AG09319 (cell line): ENCODE measurements around the gene ZCCHC13.
"Not testable (repeated sequence)": the region's sequence is repeated elsewhere in the genome, so short reads cannot be mapped to it uniquely, and the experiment has no call there.

Experiments used
- DNase-seq: peaks from one replicate; pipeline ENCODE4 v3.0.0-alpha.2; 2010; ENCODE audit warnings: low read depth; ENCODE audit errors: extremely low read depth
- CTCF ChIP-seq: IDR thresholded peaks from 2 replicates; pipeline ENCODE4 v1.5.1; 2011; ENCODE audit warnings: low read depth, mild to moderate bottlenecking, inconsistent platforms, low read length, moderate library complexity

ZCCHC13 gene

GRCh38 chrX:74291964-74292807 lies 11.8 kb upstream of the ZCCHC13 start:
- DNase-seq = peak; percentile 76
- peak; percentile 23 for TF ChIP-seq CTCF

- no peak for TF ChIP-seq CTCF
- DNase-seq = no peak
Observed at GRCh38 chrX:74292808-74293123, 11.2 kb upstream of the ZCCHC13 start.

GRCh38 chrX:74293343-74293946 lies 10.5 kb upstream of the ZCCHC13 start:
- no peak for TF ChIP-seq CTCF
- DNase-seq = peak; percentile 37

GRCh38 chrX:74295101-74295500 lies 8.9 kb upstream of the ZCCHC13 start:
- no peak for DNase-seq
- no peak for TF ChIP-seq CTCF

- no peak for TF ChIP-seq CTCF
- DNase-seq = no peak
Observed at GRCh38 chrX:74297766-74298165, 6.2 kb upstream of the ZCCHC13 start.

- DNase-seq = no peak
- no peak for TF ChIP-seq CTCF
Observed at GRCh38 chrX:74300869-74301268, 3.1 kb upstream of the ZCCHC13 start.

GRCh38 chrX:74318672-74319071 lies 14.7 kb downstream of the ZCCHC13 start:
- no peak for DNase-seq
- TF ChIP-seq CTCF = no peak

GRCh38 chrX:74319321-74319720 lies 15.3 kb downstream of the ZCCHC13 start:
- DNase-seq = not testable (repeated sequence)
